Nephron (organoid): ENCODE measurements around the gene FARP1.

Source experiments
- H3K27ac Mint-ChIP-seq, 3 experiments: 2 replicates each; pipeline ENCODE4 v1.8.0; 2020; ENCODE audit warnings: mixed read lengths in 3 of 3, mild to moderate bottlenecking in 2 of 3, moderate library complexity in 1 of 3
- H3K27me3 Mint-ChIP-seq: 2 replicates; pipeline ENCODE4 v1.8.0; 2021; ENCODE audit warnings: low read depth, mild to moderate bottlenecking, moderate library complexity, mixed read lengths
- H3K36me3 Mint-ChIP-seq: 2 replicates; pipeline ENCODE4 v1.8.0; 2020; ENCODE audit warnings: low read depth, mixed read lengths
- H3K4me1 Mint-ChIP-seq: 2 replicates; pipeline ENCODE4 v1.8.0; 2020; ENCODE audit warnings: mixed read lengths
- H3K4me3 Mint-ChIP-seq, 3 experiments: 2 replicates each; pipeline ENCODE4 v1.8.0; 2020; ENCODE audit warnings: mild to moderate bottlenecking in 3 of 3, mixed read lengths in 3 of 3, moderate library complexity in 2 of 3
- H3K9me3 Mint-ChIP-seq: 2 replicates; pipeline ENCODE4 v1.8.0; 2020; ENCODE audit warnings: mixed read lengths
- TF ChIP-seq, protein P1 (sequence below), 3 experiments: fragments of 200-600 bp; sonication (generic); IDR thresholded peaks; one replicate each; pipeline ENCODE4 v1.5.0; 2021; ENCODE audit warnings: antibody characterized with exemption in 3 of 3; ENCODE audit not compliant: unreplicated experiment in 3 of 3

The FARP1 gene

DNA sequence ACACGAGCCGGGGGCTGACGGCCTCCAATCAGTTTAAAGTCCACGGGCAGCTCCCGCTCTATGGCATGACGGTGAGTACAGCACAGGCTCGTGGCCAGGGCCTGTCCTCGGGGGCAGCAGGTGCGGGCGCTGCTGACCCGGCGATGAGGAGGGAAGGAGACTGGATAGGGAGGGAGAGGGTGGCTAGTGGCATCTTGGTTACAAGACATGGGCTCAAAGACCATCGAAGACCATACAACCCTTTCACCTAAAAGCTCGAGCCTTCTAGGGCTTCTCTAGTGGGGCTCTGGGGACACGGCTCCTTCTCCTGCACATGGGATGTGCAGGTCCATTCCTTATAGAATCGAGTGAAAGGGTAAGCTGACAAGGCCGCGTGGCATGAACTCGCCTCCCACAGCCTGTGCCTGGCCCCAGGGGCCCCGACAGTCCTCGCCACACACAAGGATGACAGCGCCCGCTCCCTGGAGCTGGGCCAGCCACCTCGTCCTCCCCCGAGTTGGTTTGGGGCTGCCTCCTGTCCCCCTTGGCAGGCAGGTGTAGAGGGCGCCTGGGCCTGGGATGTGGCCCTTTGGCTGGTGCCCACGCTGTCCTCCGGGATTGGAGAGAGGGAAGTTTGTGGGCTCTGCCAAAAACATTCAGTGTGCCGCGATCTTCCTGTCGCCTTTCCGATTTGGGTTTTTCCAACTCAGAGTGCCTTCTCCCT lies 296.4 kb downstream of the FARP1 start:
- no peaks in the 10 kb centered on the region for H3K9me3 Mint-ChIP-seq
- peaks cover 68% of the 10 kb centered on the region for H3K36me3 Mint-ChIP-seq

DNA sequence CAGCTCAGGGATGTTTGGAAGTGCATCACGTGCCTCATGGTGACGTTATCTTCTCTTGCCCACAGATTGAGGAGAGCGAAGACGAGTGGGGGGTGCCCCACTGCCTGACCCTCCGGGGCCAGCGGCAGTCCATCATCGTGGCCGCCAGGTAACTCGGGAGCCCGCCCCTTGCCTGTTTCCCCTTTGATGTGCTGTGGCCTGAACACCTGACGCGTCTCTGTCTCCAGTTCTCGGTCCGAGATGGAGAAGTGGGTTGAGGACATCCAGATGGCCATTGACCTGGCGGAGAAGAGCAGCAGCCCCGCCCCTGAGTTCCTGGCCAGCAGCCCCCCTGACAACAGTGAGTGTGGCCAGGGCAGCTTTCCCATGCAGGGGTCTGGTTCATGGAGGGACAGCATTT lies 297.0 kb downstream of the FARP1 start:
- Mint-ChIP-seq H3K27me3 (no peaks in the 10 kb centered on the region), H3K27ac (no peak overlapping the region), H3K4me1 (no peaks in the 10 kb centered on the region), H3K36me3 (peaks cover 70% of the 10 kb centered on the region), H3K4me3 (no peak overlapping the region), H3K9me3 (no peaks in the 10 kb centered on the region)
- TF ChIP-seq, protein P1, sequence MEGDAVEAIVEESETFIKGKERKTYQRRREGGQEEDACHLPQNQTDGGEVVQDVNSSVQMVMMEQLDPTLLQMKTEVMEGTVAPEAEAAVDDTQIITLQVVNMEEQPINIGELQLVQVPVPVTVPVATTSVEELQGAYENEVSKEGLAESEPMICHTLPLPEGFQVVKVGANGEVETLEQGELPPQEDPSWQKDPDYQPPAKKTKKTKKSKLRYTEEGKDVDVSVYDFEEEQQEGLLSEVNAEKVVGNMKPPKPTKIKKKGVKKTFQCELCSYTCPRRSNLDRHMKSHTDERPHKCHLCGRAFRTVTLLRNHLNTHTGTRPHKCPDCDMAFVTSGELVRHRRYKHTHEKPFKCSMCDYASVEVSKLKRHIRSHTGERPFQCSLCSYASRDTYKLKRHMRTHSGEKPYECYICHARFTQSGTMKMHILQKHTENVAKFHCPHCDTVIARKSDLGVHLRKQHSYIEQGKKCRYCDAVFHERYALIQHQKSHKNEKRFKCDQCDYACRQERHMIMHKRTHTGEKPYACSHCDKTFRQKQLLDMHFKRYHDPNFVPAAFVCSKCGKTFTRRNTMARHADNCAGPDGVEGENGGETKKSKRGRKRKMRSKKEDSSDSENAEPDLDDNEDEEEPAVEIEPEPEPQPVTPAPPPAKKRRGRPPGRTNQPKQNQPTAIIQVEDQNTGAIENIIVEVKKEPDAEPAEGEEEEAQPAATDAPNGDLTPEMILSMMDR (IDR thresholded peaks at IDR 0.05; ENCODE audit: unreplicated experiment in 3 of 3) = no peak

More for the DNA sequence above, 296.4 kb downstream of the FARP1 start:
- TF ChIP-seq, protein P1 (IDR thresholded peaks at IDR 0.05; ENCODE audit: unreplicated experiment in 3 of 3) = no peak
- H3K27me3 Mint-ChIP-seq = no peaks in the 10 kb centered on the region
- H3K4me1 Mint-ChIP-seq = no peaks in the 10 kb centered on the region
- no peak overlapping the region for H3K27ac Mint-ChIP-seq
- H3K4me3 Mint-ChIP-seq = no peak overlapping the region

DNA sequence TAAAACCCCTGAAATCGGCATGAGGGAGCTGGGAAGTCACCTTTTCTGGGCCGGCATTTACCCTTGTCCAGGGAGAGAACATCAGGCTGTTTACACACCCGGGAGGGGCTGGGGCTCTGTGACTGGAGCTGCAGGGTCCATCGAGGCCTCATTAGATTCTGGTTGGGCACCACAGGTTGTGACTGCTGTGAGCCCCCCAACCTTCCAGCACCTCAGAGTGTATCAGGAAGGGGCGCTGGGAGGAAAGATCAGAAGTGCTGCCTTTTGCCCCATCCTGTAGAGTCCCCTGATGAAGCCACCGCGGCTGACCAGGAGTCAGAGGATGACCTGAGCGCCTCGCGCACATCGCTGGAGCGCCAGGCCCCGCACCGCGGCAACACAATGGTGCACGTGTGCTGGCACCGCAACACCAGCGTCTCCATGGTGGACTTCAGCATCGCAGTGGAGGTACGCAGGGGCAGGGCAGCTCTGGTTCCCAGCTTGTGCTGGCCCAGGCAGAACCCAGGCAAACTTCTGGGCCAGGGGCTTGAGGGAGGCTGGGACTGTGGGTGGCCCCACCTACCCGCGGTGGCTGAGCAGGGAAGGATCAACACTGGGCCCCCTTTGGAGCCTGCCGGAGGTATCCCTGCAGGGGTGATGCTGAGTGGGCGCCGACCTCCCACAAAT lies 297.6 kb downstream of the FARP1 start:
- Mint-ChIP-seq H3K4me1 (no peaks in the 10 kb centered on the region), H3K9me3 (no peaks in the 10 kb centered on the region), H3K27me3 (no peaks in the 10 kb centered on the region), H3K36me3 (peaks cover 64% of the 10 kb centered on the region), H3K4me3 (no peak overlapping the region), H3K27ac (no peak overlapping the region)
- TF ChIP-seq, protein P1 (IDR thresholded peaks at IDR 0.05; ENCODE audit: unreplicated experiment in 3 of 3) = no peak

DNA sequence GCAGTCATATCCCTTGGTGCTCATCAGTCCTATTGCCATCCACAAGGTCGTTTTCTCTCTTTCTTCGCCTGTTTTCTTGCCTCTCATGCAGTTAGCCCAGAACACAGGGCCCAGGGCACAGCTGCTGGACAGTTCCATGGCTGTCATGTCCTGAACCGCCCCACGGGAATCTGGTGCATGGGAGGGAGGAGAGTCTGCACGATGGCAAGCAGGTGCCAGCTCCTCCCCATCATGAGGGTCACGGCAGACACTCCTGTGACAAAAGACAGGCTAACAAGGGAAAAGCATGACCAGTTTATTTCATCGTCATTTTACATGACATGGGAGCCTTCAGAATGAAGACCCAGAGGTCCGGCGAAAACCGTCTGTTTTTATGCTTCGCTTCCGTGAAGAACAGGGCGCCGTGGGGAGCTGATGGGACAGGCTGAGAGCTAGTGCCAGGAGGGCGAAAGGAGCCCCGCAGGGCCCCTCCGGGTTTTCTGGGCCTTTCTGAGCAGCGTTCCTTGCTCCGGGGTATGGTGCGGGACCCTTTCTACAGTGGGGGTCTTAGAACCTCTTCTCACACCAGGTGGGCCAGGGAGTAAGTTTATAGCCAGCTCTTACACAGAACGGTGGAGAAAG lies 298.3 kb downstream of the FARP1 start:
- TF ChIP-seq, protein P1 (IDR thresholded peaks at IDR 0.05; ENCODE audit: unreplicated experiment in 3 of 3) = no peak
- Mint-ChIP-seq H3K4me1 (no peaks in the 10 kb centered on the region), H3K27me3 (no peaks in the 10 kb centered on the region), H3K9me3 (no peaks in the 10 kb centered on the region), H3K4me3 (no peak overlapping the region), H3K36me3 (peaks cover 59% of the 10 kb centered on the region), H3K27ac (no peak overlapping the region)

DNA sequence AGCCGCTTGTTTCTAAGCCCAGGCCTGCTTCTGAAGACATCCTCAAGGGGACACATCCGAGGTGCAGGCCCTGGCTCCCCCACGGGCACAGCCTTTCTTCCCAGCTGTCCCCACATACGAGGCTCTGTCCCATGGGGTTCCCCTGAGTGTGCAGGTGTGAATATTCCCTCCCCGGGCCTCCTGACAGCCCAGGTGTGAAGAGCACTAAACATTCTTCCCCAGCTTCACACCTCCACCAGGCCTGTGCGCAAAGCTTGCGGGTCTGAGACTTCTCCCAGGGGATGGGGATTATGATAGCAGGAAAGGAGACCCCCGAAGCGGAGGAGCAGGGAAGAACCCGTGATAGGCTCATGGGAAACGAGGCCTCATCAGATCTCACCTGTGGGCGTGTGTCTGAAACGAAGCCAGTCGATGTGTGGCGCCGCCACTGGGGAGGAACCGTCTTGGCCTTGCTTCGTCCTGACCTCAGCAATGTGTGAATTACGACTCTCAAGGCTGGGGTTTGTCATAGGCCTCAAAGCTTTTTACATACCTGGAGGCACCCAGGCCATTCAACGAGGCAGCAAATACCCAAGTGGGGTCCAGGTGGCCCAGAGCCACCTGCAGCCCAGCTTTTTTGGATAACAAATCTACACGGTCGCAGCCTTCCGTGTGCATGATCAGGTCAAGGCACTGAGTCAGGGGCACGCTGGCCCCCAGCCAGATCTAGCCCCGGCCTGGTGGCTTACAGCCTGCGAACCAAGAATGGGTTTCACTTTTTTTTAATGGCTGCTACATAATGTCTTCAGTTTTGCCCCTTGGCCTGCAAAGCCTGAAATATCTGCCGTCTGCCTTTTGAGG lies 299.7 kb downstream of the FARP1 start:
- Mint-ChIP-seq H3K9me3 (no peaks in the 10 kb centered on the region), H3K27me3 (no peaks in the 10 kb centered on the region), H3K27ac (peak overlapping the region in 1 of 3 experiments; percentile 37), H3K4me1 (no peaks in the 10 kb centered on the region), H3K36me3 (peaks cover 57% of the 10 kb centered on the region), H3K4me3 (no peak overlapping the region)
- TF ChIP-seq, protein P1 (IDR thresholded peaks at IDR 0.05; ENCODE audit: unreplicated experiment in 3 of 3) = no peak
